Measurements from ENCODE around the gene PDGFD.

PDGFD gene

GRCh38 chr11:104000798-104001197 is 163.1 kb downstream of the PDGFD start:
- peak; percentile 85 to 86 for DNase-seq (ENCODE audit: low read depth in 2 of 2)

GRCh38 chr11:103998826-103999508 is 165.0 kb downstream of the PDGFD start:
- DNase-seq (ENCODE audit: low read depth in 2 of 2), result no peak

DNA sequence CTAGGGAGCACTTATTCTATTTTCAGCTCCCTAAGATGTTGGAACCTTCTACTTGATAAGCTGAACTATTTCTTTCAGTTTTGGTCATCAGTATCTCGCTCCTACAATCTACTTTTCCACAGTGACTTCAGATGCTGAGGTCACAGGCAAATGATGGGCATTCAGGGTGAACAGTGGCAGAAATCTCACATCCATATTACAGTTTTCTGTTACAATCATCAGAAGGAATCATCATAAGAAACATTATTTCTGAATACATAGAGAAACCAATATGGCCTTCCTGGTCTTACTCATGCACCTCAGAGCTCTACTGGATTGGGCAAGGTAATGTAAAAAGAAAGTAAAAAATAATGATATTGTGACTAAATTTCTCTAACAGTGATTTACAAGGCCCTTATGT is 166.9 kb downstream of the PDGFD start:
- no peak for DNase-seq (ENCODE audit: low read depth in 2 of 2)

DNA sequence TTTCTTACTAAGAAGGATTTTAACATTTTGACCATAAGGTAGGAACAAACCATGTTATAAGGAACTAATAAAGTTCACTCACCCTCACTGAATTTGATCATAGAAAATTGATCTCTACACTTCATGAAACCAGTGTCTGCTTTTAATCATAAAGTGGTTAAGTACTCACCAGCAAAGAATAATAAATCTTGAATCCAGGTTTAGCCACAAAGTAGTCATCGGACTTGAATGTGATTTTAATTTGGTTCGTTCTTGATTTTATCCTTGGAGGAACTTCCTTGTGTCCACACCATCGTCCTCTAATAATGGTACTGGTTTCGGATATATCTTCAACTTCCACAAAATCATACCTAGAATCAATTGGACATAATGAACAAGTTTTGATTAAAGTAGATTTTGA is 168.1 kb downstream of the PDGFD start:
- peak in 1 of 2 experiments; percentile 52 for DNase-seq (ENCODE audit: low read depth in 2 of 2)

DNA sequence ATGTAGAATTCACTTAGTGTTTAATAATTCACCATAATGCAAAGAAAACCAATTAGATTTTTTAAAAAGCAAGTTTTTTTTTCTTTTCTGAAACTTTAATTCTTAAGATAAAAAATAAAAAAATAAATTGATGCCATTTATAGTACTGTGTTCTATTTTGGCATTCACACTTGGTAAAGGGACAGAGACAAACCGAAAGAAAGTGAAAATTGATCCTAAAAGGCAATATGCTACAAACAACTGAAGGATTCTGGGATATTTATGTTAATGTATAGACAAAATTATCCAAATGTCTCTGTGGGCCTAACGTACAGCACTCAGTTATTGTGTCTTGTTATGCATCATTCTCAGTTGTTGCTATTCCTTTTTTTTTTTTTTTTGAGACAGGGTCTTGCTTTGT is 169.4 kb downstream of the PDGFD start:
- no peak for DNase-seq (ENCODE audit: low read depth in 2 of 2)

DNA sequence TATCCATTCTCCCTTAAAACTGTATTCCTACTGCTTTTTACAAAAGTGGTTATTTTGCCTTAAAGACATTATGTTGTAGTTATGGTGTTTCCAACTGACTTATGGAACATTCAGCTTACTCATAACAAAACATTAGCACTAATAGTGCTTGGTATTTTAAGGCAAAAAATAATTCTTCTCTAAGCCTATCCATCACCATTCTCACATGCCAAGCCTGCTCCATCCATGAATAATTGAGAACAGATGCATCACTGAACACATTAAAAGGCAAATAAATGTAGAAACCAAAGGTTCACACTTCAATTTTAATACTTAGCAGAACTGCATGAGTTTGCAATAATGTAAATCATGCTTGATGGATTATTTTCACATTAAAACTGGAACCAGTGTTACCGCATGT is 169.9 kb downstream of the PDGFD start:
- DNase-seq (ENCODE audit: low read depth in 2 of 2), result peak; percentile 86 to 87

GRCh38 chr11:103993507-103993906 is 170.4 kb downstream of the PDGFD start:
- no peak for DNase-seq (ENCODE audit: low read depth in 2 of 2)

GRCh38 chr11:103988595-103988969 is 175.4 kb downstream of the PDGFD start:
- DNase-seq (ENCODE audit: low read depth in 2 of 2), result no peak

GRCh38 chr11:103987629-103988594 is 176.0 kb downstream of the PDGFD start:
- DNase-seq (ENCODE audit: low read depth in 2 of 2), result no peak

GRCh38 chr11:103985041-103985440 is 178.9 kb downstream of the PDGFD start:
- DNase-seq (ENCODE audit: low read depth in 2 of 2), result no peak

DNA sequence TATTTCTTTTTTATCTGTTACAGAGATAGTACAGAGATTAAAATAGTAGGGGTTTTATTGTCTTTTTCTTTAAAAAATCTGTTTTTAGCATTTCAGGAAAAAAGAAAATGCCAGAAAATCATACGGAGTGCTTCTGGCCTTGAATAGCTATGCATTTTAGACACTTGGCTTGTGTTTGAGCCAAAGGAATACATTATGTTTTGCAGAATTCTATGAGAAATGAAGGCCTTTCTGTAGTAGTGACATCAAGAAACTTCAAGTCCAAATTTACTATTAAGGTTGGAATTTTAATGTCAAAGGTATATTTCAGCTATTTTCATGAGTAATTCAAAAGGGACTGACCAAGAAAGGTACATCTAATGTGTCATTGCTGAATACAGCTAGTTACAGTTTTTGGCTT is 183.8 kb downstream of the PDGFD start:
- DNase-seq (ENCODE audit: low read depth in 2 of 2), result no peak

- no peak for DNase-seq (ENCODE audit: low read depth in 2 of 2)
These were observed 185.0 kb downstream of the PDGFD start for GRCh38 chr11:103978616-103979595.

GRCh38 chr11:103972013-103972412 is 191.9 kb downstream of the PDGFD start:
- DNase-seq (ENCODE audit: low read depth in 2 of 2), result no peak

- no peak for DNase-seq (ENCODE audit: low read depth in 2 of 2)
These were observed 193.2 kb downstream of the PDGFD start for GRCh38 chr11:103970701-103971249.

DNA sequence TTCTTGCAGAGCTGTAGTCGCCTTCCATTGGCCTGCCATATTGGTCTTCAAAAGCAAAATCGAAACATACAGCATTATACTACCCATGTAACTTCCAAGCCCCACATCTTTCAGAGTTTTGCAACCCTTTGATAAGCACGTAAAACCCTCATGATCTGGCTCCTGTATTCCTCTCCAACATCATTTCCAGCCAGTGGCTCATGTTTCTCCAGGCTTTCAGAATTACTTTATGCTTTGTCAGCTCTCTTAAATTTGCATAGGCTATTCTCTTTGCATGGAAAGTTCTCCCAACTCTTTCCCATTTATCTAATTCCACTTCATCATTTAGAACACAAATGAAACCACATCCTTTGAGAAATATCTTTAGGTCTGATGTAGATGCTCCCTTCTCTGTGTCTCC is 195.3 kb downstream of the PDGFD start:
- no peak for DNase-seq (ENCODE audit: low read depth in 2 of 2)

- no peak for DNase-seq (ENCODE audit: low read depth in 2 of 2)
These were observed 196.0 kb downstream of the PDGFD start for GRCh38 chr11:103967985-103968384.

DNA sequence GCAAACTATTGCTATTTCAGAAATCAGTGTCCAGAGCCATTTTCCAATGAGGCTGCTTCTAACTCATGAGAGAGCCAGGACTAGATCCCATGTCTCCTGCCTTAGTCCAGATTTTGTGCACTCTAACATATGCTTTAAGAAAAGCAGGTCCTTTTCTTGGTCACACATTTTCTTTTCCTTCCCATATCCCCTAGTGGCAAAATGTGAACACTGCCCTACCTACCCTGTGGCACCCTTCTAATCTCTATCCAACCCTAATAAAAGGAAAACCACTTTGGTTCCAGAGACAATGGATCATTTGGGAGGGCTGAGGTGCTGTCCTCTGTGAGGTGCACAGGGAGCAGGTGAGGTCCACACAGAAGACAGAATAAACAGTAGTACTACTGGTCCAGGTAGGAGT is 199.6 kb downstream of the PDGFD start:
- no peak for DNase-seq (ENCODE audit: low read depth in 2 of 2)

DNA sequence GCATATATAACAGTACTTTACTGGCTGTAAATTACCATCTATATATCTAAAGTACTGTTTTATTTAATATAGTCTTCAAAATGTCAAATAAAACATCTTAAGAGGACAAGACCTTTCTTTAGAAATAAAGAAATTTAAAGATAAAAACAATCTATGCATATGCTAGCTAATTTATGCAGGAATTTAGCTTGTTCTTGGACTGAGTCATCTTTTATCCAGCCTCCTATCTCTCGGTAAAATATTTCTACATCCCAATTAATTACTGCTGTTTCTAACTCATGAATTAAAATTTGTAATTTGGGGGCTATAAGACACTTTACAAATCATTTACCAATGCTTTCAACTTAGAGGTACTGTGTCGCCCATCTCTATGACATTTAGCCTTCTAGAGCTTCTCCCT is 200.3 kb downstream of the PDGFD start:
- DNase-seq (ENCODE audit: low read depth in 2 of 2), result no peak

- peak; percentile 77 to 79 for DNase-seq (ENCODE audit: low read depth in 2 of 2)
These were observed 202.9 kb downstream of the PDGFD start for GRCh38 chr11:103961010-103961409.

DNA sequence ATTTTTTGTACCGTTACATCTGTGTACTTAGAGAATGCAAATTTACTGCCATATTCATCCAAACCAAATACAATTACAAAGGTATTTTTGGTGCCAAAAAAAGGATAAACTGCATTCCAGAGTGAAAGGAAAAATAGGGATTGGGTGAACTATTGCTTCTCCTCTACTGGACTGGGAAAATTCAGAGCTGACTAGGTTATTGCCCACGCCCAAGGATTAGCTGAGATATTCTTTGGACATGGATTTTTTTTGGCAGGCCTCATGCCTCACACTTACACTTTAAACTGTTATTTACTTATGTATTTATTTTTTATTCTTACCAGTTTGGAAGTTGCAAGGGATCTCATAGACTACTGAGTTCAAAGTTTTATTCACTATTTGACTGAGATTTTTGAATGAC is 203.8 kb downstream of the PDGFD start:
- DNase-seq (ENCODE audit: low read depth in 2 of 2), result no peak

- peak; percentile 46 to 61 for DNase-seq (ENCODE audit: low read depth in 2 of 2)
These were observed 204.5 kb downstream of the PDGFD start for GRCh38 chr11:103959279-103959942.

All from fibroblast of skin of left quadriceps (primary cell).